Right atrium auricular region (tissue), 2 donors: Measurements from ENCODE around the gene BMAL2. TPM values are rescaled to one million over a fixed set of nuclear protein-coding genes. Genes with fewer than 3 reads are reported as not detected.

Experiments used
- DNase-seq: peaks from one replicate; pipeline ENCODE4 v3.0.0-alpha.2; 2019; ENCODE audit warnings: low spot score
- H3K27ac ChIP-seq, 2 donors: fragments of 200-600 bp; sonication (generic); 1 replicate in 1 of 2; 2 replicates in 1 of 2; pipeline ENCODE4 v1.5.1; 2016 to 2019
- H3K27me3 ChIP-seq, 2 donors: fragments of 200-600 bp; sonication (generic); one replicate each; pipeline versions ENCODE4 v1.5.1 to v1.6.0; 2017 to 2019
- H3K36me3 ChIP-seq: fragments of 200-600 bp; sonication (generic); one replicate; pipeline ENCODE4 v1.5.1; 2016
- H3K4me1 ChIP-seq, 2 donors: fragments of 200-600 bp; sonication (generic); one replicate each; pipeline versions ENCODE4 v1.5.1 to v1.6.0; 2017 to 2019
- H3K4me3 ChIP-seq, 2 donors: fragments of 200-600 bp; sonication (generic); 1 replicate in 1 of 2; 2 replicates in 1 of 2; pipeline ENCODE4 v1.5.1; 2017 to 2019; ENCODE audit warnings: mild to moderate bottlenecking in 1 of 2, moderate library complexity in 1 of 2
- H3K9me3 ChIP-seq, 2 donors: fragments of 200-600 bp; sonication (generic); one replicate each; pipeline ENCODE4 v1.5.1; 2019
- total RNA-seq, 2 donors: library from RNA; depleted of rRNA; stranded (reverse); fragments of >200 nt; gene quantifications; one replicate each; pipeline ENCODE4 v1.1.0, GENCODE V29; 2016
- TF ChIP-seq, protein P1 (sequence below), 2 donors: fragments of 200-600 bp; sonication (generic); IDR thresholded peaks; one replicate each; pipeline ENCODE4 v1.5.1; 2019; ENCODE audit warnings: antibody characterized with exemption in 2 of 2

BMAL2 gene
- total RNA-seq, 2 donors from 2014 or later = 0.56 to 1.6 TPM

DNA sequence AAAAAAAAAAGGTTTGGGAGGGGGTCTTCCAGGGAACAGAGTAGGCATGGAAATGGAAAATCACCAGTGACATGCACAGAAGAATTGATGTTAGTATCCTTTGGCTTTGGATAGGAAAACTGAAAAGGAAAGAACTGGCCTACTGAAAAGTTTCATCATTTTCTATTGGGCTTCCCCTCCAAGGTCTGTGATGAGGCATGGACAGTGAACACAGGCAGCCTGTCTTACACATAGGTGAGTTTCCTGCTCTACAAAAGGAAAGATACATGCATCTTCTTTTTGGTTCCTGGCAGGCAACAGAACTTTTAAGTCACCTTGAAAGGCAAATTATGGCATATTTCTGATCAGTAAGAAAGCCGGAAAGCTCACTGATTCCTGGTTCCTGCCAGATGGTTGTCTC is 5.8 kb downstream of the BMAL2 start:
- TF ChIP-seq, protein P1, sequence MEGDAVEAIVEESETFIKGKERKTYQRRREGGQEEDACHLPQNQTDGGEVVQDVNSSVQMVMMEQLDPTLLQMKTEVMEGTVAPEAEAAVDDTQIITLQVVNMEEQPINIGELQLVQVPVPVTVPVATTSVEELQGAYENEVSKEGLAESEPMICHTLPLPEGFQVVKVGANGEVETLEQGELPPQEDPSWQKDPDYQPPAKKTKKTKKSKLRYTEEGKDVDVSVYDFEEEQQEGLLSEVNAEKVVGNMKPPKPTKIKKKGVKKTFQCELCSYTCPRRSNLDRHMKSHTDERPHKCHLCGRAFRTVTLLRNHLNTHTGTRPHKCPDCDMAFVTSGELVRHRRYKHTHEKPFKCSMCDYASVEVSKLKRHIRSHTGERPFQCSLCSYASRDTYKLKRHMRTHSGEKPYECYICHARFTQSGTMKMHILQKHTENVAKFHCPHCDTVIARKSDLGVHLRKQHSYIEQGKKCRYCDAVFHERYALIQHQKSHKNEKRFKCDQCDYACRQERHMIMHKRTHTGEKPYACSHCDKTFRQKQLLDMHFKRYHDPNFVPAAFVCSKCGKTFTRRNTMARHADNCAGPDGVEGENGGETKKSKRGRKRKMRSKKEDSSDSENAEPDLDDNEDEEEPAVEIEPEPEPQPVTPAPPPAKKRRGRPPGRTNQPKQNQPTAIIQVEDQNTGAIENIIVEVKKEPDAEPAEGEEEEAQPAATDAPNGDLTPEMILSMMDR (IDR thresholded peaks at IDR 0.05) = no peak
- Histone ChIP-seq H3K36me3 (no peaks in the 10 kb centered on the region), H3K27ac (no peak overlapping the region), H3K9me3 (no peaks in the 10 kb centered on the region), H3K4me1 (no peaks in the 10 kb centered on the region), H3K4me3 (no peak overlapping the region), H3K27me3 (no peaks in the 10 kb centered on the region)
- DNase-seq = no peak

DNA sequence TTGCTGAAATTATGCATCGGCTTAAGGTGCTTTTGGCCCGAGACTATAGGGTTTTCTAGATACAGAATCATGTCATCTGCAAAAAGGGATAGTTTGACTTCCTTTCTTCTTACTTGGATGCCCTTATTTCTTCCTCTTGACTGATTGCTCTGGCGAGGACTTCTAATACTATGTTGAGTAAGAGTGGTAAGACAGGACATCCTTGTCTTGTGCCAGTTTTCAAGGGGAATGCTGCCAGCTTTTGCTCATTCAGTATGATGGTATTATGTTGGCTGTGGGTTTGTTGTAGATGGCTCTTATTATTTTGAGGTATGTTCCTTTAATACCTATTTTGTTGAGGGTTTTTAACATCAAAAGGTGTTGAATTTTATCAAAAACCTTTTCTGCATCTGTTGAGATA is 8.3 kb downstream of the BMAL2 start:
- no peaks in the 10 kb centered on the region for H3K36me3 ChIP-seq

DNA sequence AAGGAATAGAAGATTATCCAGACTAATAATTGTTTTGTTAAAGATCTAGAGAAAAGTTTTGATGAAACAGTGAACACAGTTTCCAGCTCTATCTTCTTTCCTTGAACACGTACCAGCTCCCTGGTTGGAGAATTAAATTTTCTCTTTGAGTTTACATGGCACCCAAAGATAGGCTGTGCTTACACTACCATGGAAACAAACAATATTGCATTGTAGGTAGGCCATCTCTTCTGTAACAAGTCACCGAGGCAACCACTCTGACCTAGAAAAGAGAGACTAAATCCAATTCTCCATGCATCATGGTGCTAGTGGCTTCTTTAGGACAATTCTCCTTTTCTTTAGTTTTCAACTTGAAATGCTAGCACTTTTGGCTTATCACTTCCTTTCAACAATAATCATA is 9.9 kb downstream of the BMAL2 start:
- Histone ChIP-seq H3K36me3 (no peaks in the 10 kb centered on the region), H3K27ac (no peak overlapping the region), H3K27me3 (no peaks in the 10 kb centered on the region), H3K4me3 (no peak overlapping the region), H3K9me3 (no peaks in the 10 kb centered on the region), H3K4me1 (no peaks in the 10 kb centered on the region)
- no peak for DNase-seq
- TF ChIP-seq, protein P1 (IDR thresholded peaks at IDR 0.05) = no peak

More for the DNA sequence above, 8.3 kb downstream of the BMAL2 start:
- H3K27me3 ChIP-seq = no peaks in the 10 kb centered on the region
- no peaks in the 10 kb centered on the region for H3K4me1 ChIP-seq
- DNase-seq = no peak
- no peaks in the 10 kb centered on the region for H3K9me3 ChIP-seq
- TF ChIP-seq, protein P1 (IDR thresholded peaks at IDR 0.05) = no peak
- no peak overlapping the region for H3K4me3 ChIP-seq
- H3K27ac ChIP-seq = no peak overlapping the region

DNA sequence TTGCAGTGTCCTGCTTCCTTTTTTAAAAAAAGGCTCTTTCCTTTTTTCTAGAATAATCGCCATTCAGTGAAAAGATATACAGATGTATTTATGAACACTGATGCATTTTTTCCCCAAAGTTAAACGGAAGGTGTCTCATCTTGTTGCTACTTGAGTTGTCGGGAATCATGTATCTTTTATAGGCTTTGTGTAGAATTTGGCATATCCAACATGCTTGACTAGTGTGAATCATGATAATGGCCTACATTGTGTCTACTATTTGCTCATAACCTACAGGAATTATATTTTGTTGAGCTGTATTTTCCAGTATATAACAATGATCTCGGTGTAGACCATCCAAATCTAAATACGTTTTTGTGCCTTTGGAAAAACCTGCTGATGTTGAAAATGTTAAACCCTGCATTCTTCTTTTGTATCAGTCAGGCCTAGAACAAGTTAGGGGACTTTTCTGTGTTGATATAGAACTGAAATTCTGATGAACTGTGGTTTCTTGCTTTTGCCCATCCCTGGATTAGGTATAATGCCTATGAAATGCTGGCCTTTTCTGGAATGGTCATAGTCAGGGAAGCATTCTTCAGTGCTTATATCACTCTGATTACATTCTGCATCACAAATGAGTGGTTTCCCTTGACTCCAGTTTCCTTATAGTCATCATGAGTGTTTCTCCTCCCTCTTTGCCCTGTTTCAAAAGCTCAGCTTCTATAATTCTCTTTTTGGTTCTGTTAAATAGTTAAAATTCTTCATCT is 10.8 kb downstream of the BMAL2 start:
- Histone ChIP-seq H3K9me3 (no peaks in the 10 kb centered on the region), H3K27ac (no peak overlapping the region), H3K4me1 (no peaks in the 10 kb centered on the region), H3K4me3 (no peak overlapping the region), H3K27me3 (no peaks in the 10 kb centered on the region), H3K36me3 (no peaks in the 10 kb centered on the region)
- TF ChIP-seq, protein P1 (IDR thresholded peaks at IDR 0.05) = no peak
- no peak for DNase-seq

DNA sequence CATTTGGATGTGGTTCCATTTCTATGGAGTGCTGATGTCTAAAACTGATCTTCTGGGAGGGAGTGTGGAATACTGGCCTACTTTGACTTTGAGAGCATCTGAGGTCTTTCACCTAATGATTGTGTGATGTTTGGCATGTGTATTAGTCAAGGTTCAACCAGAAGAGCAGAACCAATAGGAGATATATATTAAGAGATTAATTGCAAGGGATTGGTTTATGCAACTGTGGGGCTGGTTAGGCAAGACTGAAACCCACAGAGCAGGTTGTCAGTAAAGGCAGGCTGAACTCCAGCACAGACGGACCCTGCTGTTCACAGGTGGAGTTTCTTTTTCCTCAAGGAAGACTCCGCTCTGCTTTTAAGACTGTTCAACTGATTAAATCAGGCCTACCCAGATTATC is 11.6 kb downstream of the BMAL2 start:
- Histone ChIP-seq H3K27me3 (no peaks in the 10 kb centered on the region), H3K4me1 (no peaks in the 10 kb centered on the region), H3K9me3 (no peaks in the 10 kb centered on the region), H3K36me3 (no peaks in the 10 kb centered on the region), H3K27ac (no peak overlapping the region), H3K4me3 (no peak overlapping the region)
- TF ChIP-seq, protein P1 (IDR thresholded peaks at IDR 0.05) = no peak
- DNase-seq = no peak

DNA sequence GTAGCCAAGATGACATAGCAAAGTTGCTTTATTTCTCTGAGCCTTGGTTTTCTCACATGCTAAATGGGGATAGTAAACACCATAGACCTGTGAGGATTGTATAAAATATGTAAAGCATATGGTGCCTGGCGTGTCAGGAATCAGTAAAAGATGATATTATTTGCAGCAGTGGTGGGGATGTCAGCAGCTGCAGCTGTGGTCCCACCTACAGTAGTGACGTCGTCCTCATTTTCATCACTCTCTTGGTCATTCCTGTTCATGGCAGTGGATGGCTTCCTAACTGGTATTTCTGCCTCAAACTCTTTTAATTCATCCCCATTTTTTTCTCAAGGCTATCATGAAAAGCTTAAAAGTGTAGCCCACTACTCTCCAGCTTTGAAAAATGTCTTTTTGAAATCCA is 12.1 kb downstream of the BMAL2 start:
- H3K27me3 ChIP-seq = no peaks in the 10 kb centered on the region
- no peak for DNase-seq
- no peak overlapping the region for H3K4me3 ChIP-seq
- H3K27ac ChIP-seq = no peak overlapping the region
- no peaks in the 10 kb centered on the region for H3K4me1 ChIP-seq
- no peaks in the 10 kb centered on the region for H3K36me3 ChIP-seq
- TF ChIP-seq, protein P1 (IDR thresholded peaks at IDR 0.05) = no peak
- H3K9me3 ChIP-seq = no peaks in the 10 kb centered on the region
